ENCODE measurements around the gene KCNQ1OT1.

DNA sequence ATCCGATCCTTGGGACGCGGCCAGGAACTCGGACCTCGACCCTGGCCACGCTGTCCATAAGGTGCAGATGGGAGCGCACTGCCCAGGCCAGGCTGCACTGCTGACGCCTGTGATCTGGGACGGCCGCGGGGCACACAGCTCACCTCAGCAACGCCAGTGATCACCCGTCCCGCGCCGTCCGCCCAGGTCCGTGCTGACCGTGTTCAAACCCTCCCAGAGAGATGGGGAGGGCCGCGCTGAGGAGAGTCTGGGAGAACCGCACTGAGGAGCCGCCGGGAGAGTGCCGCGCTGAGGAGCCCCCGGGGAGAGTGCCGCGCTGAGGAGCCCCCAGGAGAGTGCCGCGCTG lies 636 bp downstream of the KCNQ1OT1 start:
- TF ChIP-seq, protein P1, sequence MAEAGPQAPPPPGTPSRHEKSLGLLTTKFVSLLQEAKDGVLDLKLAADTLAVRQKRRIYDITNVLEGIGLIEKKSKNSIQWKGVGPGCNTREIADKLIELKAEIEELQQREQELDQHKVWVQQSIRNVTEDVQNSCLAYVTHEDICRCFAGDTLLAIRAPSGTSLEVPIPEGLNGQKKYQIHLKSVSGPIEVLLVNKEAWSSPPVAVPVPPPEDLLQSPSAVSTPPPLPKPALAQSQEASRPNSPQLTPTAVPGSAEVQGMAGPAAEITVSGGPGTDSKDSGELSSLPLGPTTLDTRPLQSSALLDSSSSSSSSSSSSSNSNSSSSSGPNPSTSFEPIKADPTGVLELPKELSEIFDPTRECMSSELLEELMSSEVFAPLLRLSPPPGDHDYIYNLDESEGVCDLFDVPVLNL (CRISPR knock-in tag; IDR thresholded peaks at IDR 0.05; ENCODE audit: borderline replicate concordance, low read depth), result no peak
- TF ChIP-seq ZNF263 (CRISPR knock-in tag; IDR thresholded peaks at IDR 0.05; ENCODE audit: low read depth), result no peak
- TF ChIP-seq, protein P2, sequence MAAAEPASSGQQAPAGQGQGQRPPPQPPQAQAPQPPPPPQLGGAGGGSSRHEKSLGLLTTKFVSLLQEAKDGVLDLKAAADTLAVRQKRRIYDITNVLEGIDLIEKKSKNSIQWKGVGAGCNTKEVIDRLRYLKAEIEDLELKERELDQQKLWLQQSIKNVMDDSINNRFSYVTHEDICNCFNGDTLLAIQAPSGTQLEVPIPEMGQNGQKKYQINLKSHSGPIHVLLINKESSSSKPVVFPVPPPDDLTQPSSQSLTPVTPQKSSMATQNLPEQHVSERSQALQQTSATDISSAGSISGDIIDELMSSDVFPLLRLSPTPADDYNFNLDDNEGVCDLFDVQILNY (CRISPR knock-in tag; IDR thresholded peaks at IDR 0.05), result no peak
- TF ChIP-seq, protein P3, sequence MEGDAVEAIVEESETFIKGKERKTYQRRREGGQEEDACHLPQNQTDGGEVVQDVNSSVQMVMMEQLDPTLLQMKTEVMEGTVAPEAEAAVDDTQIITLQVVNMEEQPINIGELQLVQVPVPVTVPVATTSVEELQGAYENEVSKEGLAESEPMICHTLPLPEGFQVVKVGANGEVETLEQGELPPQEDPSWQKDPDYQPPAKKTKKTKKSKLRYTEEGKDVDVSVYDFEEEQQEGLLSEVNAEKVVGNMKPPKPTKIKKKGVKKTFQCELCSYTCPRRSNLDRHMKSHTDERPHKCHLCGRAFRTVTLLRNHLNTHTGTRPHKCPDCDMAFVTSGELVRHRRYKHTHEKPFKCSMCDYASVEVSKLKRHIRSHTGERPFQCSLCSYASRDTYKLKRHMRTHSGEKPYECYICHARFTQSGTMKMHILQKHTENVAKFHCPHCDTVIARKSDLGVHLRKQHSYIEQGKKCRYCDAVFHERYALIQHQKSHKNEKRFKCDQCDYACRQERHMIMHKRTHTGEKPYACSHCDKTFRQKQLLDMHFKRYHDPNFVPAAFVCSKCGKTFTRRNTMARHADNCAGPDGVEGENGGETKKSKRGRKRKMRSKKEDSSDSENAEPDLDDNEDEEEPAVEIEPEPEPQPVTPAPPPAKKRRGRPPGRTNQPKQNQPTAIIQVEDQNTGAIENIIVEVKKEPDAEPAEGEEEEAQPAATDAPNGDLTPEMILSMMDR (IDR thresholded peaks at IDR 0.05), result no peak
- no peak for TF ChIP-seq NFE2L1 (CRISPR knock-in tag; IDR thresholded peaks at IDR 0.05)
- TF ChIP-seq ELF4 (CRISPR knock-in tag; IDR thresholded peaks at IDR 0.05; ENCODE audit: low read depth), result no peak
- TF ChIP-seq MYBL2 (CRISPR knock-in tag; IDR thresholded peaks at IDR 0.05), result no peak
- TF ChIP-seq, protein P4, sequence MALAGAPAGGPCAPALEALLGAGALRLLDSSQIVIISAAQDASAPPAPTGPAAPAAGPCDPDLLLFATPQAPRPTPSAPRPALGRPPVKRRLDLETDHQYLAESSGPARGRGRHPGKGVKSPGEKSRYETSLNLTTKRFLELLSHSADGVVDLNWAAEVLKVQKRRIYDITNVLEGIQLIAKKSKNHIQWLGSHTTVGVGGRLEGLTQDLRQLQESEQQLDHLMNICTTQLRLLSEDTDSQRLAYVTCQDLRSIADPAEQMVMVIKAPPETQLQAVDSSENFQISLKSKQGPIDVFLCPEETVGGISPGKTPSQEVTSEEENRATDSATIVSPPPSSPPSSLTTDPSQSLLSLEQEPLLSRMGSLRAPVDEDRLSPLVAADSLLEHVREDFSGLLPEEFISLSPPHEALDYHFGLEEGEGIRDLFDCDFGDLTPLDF (CRISPR knock-in tag; IDR thresholded peaks at IDR 0.05), result no peak
- no peak for TF ChIP-seq ZNF219 (CRISPR knock-in tag; IDR thresholded peaks at IDR 0.05; ENCODE audit: borderline replicate concordance)
- TF ChIP-seq ETV6 (CRISPR knock-in tag; IDR thresholded peaks at IDR 0.05), result no peak
- no peak for TF ChIP-seq ZBTB21 (CRISPR knock-in tag; IDR thresholded peaks at IDR 0.05; ENCODE audit: borderline replicate concordance)
- TF ChIP-seq TEAD4 (CRISPR knock-in tag; IDR thresholded peaks at IDR 0.05), result no peak
- TF ChIP-seq, protein P5, sequence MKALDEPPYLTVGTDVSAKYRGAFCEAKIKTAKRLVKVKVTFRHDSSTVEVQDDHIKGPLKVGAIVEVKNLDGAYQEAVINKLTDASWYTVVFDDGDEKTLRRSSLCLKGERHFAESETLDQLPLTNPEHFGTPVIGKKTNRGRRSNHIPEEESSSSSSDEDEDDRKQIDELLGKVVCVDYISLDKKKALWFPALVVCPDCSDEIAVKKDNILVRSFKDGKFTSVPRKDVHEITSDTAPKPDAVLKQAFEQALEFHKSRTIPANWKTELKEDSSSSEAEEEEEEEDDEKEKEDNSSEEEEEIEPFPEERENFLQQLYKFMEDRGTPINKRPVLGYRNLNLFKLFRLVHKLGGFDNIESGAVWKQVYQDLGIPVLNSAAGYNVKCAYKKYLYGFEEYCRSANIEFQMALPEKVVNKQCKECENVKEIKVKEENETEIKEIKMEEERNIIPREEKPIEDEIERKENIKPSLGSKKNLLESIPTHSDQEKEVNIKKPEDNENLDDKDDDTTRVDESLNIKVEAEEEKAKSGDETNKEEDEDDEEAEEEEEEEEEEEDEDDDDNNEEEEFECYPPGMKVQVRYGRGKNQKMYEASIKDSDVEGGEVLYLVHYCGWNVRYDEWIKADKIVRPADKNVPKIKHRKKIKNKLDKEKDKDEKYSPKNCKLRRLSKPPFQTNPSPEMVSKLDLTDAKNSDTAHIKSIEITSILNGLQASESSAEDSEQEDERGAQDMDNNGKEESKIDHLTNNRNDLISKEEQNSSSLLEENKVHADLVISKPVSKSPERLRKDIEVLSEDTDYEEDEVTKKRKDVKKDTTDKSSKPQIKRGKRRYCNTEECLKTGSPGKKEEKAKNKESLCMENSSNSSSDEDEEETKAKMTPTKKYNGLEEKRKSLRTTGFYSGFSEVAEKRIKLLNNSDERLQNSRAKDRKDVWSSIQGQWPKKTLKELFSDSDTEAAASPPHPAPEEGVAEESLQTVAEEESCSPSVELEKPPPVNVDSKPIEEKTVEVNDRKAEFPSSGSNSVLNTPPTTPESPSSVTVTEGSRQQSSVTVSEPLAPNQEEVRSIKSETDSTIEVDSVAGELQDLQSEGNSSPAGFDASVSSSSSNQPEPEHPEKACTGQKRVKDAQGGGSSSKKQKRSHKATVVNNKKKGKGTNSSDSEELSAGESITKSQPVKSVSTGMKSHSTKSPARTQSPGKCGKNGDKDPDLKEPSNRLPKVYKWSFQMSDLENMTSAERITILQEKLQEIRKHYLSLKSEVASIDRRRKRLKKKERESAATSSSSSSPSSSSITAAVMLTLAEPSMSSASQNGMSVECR (CRISPR knock-in tag; IDR thresholded peaks at IDR 0.05; ENCODE audit: borderline replicate concordance), result no peak
